A204.1 (cell line): ENCODE measurements around the gene MAPK8IP3.

Experiments
- FAIRE-seq: peaks from 2 replicates; lab custom pipeline; 2012; peaks lifted over from hg19 to GRCh38; lab: Jason Lieb, UNC

Gene MAPK8IP3

DNA sequence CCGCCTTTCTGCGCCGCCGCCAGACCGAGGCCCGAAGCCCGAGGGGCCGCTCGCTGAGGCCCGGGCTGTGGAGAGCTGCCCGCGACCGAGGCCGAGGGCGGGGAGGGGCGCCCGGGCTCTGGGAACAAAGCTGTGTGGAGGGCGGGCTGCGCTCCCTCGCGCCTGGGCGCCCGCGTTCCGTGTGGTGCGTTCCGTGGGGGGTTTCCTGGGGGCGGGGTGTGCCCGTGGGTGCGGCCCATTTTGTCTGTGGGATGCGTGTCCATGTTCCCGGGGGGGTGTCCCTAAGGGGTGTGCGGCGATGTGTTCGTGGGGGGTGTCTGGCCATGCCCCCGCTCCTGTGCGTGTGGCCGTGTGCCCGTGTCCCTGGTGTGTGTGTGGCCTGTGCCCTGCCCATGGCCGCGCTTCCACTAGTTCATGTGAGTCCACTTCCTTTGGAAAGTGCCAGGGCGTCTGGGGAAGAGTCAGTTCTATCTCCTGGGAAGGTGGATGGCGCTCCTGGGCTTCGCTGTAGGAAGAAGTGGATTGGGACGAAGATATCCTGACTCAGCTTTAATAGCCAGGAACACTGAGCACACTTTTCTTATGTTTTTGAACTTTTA lies 27.4 kb upstream of the MAPK8IP3 start:
- no peak for FAIRE-seq

DNA sequence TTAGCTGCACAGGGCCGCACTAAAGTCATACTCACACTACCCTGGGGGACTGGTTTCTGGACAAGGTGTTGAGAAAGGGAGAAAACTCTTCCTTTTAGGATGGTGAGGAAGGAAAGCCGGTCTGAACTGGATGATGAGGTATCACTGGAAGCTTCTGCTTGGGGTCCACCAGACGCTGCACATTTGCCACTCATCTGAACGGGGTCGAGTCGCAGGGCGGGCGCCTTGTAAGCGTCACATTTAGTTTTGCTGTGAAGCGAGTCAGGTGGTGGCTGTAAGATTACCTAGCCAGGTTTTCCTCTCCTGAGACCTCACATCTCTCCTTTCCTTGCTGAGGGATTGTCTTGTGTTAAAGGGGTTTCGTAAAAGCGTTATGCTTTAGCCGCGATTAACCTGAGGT lies 25.6 kb upstream of the MAPK8IP3 start:
- FAIRE-seq: no peak

DNA sequence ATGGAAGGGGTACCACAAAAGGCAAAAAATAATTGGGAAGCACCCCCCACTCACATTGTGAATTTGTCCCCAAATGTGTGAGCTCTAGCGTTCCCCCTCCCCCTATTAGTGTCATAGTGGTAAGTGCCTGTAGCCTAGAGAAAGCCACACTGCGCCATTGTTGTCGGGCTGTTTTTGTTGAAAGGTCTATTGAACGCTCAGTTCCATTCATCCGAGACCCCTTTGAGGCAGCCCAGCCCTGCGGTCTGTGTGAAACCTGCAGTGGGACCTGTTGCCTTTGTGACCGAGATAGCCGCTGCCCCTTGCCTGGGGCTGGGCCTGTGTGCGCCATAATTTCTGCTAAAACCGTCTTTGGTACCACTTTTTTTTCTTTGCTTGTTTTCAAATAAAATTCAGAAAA lies 25.0 kb upstream of the MAPK8IP3 start:
- no peak for FAIRE-seq

DNA sequence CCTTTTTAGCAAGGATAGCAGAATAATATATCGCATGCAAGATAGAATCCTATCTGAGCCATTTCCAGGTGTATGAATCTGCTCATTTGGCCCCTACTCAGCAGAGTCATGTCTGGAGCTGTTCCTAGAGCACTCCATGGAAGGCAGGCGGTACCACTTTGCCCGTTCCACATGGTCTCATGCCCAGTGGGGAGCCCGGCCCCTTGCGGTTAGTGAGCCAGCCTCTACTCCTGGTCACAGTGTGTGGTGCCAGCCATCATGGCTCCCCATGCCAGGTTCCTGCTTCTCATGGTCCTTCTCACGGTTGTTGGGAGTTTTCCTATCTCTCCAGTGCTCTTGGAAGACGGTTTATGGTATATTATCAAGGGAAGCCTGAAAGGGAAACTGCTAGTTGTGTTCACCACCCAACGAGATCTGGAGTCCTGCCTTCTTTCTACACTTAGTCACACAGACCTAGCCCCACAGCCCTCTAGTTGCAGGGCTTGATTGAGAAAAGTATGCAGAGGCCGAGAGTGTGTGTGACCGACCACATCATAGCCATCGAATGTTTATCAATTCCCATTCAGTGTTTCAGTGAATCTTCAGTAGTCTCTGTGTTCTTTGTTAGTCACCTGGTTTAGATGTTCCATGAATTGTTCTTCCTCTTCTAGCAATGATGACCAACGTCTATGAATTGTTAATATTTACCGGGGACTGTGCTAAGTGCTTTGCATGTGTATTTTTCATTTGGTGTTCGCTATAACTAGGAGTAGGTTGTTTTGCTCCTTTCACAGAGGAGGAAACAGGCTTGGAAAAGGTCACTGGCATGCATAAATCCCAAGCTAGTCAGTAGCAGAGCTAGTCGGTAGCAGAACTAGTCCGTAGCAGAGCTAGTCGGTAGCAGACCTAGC lies 18.3 kb upstream of the MAPK8IP3 start:
- no peak for FAIRE-seq

DNA sequence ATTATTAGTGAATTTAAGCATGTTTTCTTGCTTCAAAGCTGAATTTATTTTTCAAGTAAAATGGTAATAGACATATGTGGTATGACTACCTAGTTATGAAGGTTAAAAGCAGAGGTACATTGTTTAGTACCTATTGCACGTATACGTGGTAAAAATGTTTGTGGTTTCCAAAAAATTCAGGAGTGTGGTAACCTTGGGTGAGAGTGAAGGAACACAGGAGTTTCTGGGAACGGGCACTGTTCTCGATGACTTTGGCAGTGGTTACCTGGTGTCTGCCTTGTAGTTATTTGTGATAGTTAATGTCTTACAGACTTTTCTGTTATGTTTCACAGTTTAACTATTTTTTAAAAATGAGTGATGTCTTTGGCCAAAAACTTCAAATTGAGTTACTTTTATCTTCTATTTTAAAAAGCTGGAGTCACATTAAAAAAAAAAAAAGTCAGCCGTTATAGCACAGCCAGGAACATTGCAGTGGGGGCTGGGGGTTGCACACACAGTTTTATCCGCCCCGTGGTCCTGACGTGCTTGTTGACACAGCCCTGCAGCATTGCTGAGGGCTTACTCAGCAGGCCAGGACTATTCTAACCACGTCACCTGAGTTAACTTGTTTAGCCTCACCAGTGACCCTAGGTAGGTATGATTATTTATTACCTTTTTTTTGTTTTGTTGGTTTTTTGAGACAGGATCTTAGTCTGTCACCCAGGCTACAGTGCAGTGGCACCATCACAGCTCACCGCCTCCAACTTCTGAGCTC lies 17.0 kb upstream of the MAPK8IP3 start:
- FAIRE-seq: no peak

DNA sequence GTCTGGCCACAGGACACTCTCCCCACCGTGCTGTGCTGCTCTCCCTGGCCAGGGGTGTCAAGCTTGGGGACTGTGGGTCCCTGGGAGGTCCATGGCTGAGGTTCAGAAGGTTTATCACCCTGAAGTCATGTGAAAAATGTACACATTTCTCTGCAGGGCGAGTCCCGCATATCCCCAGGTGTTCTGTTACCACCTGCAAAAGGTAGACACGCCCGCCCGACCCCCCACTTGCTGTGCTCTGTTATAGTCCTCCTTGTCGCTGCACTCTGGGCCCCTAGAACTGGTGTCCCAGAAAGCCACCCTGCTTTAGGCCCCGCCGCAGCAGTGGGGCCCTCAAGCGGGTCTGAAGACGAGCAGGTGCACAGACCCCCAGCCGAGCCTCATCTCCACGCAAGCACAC lies 16.1 kb upstream of the MAPK8IP3 start:
- no peak for FAIRE-seq

DNA sequence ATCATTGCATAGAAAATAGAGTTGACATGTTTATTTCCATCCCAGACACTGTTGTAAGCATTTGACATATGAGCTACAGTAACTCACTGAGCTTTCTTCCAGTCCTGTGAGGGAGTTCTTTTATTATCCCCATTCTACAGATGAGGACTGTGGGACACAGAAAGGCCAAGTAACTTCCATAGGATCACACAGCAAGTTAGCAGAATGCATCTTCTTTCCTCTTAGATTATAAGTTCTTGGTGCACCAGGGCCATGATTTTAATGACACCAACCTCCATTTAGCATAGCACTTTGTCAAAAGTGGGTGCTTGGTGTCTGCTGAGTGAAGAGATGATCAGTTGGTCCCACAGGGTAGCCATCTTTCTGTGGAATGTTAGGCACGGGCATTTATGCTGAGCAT lies 15.2 kb upstream of the MAPK8IP3 start:
- no peak for FAIRE-seq

DNA sequence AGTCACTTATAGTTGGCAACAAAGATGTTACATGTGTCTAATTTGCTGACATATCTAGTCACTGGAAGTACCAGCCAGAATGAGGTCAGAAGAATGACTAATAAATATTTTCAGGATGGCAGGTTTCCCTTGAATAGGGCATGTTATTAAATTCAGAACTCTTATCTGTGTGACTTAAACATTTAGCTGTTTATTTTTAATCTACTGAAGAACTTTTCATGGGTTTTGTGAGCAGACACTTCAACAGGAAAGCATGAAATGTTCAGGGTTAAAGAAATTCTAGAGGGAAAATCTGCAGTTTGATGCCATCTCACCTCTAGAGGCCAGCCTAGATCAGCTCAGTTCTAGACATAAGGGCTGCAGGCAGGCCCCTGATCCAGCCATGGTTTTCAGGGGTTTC lies 14.7 kb upstream of the MAPK8IP3 start:
- no peak for FAIRE-seq

DNA sequence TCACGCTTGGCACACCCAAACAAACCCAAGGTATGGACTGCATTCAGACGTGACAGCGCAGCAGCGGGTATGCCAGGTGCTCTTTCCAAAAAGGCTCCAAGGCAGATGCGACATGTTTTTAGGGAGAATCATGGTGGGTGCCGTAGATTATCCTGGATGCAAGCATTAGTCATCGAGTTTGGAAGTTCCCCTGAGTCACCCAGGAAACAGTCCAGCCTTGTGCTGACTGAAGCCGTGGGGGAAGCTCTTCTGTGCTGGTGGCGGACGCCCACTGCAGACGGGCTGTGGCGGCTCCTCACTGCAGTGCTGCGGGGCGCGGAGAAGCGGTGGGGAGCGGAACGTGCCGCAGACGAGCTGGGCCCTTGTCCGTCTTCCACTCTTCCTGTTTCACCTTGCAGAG lies 14.0 kb upstream of the MAPK8IP3 start:
- FAIRE-seq: no peak

DNA sequence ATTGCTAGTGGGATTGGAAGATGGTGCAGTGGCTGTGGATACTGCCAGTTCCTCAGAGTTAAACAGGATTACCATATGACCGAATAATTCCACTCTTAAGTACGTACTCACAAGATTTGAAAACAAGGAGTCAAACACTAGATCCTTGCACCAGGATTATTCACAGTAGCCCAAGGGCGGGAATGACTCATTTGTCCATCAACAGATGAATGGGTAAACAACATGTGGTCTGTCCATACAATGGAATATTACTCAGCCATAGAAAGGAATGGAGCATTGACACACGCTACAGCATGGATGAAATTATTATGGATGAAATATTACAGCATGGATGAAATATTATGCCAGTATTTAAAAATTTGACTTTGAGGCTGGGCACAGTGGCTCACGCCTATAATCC lies 9.1 kb upstream of the MAPK8IP3 start:
- FAIRE-seq: no peak

DNA sequence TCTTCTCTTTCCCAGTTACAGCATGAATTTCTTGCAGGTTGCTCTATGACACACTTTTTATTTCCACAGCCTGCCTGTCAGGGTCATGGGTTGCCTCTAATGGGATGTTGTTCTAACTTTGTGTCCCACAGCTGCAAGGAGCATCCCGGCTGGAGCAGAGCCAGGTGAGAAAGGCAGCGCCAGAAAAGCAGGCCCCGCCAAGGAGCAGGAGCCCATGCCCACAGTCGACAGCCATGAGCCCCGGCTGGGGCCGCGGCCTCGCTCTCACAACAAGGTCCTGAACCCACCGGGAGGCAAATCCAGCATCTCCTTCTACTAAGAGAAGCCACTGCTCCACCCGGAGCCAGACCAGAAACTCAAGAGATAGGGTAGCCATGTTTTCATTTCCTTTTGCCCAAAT lies 7.3 kb upstream of the MAPK8IP3 start:
- FAIRE-seq: no peak

DNA sequence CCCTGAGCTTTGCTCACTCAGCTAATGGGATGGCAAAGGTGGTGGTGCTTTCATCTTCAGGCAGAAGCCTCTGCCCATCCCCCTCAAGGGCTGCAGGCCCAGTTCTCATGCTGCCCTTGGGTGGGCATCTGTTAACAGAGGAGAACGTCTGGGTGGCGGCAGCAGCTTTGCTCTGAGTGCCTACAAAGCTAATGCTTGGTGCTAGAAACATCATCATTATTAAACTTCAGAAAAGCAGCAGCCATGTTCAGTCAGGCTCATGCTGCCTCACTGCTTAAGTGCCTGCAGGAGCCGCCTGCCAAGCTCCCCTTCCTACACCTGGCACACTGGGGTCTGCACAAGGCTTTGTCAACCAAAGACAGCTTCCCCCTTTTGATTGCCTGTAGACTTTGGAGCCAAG lies 5.7 kb upstream of the MAPK8IP3 start:
- no peak for FAIRE-seq

DNA sequence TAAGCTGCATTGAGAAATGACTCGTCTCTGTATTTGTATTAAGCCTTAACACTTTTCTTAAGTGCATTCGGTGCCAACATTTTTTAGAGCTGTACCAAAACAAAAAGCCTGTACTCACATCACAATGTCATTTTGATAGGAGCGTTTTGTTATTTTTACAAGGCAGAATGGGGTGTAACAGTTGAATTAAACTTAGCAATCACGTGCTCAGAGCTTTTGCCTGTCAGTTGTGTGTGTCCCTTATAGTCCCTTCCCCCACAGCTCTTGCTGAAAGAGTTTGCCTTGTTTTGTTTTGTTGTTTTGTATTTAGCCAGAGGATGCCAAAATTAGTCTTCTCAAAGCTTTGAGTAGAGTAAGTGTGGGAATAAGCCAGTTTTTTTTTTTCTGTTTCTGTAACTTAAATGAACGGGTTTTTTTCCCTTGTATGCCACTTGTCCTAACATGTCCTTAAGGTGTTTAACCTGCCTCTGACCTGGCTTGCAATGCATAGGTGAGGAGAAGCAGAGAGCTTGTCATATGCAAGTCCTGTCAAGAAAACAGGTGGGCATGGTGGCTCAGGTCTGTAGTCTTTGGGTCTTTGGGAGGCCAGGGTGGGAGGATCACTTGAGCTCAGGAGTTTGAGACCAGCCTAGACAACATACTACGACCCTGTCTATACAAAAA lies 4.6 kb upstream of the MAPK8IP3 start:
- no peak for FAIRE-seq

DNA sequence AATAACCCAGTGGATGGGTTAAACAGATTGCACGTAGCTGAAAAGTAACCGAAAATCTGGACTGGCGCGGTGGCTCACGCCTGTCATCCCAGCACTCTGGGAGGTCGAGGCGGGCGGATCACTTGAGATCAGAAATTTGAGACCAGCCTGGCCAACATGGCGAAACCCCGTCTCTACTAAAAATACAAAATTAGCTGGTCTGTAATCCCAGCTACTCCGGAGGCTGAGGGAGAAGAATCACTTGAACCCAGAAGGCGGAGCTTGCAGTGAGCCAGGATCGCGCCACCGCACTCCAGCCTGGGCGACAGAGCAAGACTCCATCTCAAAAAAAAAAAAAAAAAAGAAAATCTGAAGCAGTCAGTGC lies 689 bp upstream of the MAPK8IP3 start:
- peak; percentile 19 for FAIRE-seq

DNA sequence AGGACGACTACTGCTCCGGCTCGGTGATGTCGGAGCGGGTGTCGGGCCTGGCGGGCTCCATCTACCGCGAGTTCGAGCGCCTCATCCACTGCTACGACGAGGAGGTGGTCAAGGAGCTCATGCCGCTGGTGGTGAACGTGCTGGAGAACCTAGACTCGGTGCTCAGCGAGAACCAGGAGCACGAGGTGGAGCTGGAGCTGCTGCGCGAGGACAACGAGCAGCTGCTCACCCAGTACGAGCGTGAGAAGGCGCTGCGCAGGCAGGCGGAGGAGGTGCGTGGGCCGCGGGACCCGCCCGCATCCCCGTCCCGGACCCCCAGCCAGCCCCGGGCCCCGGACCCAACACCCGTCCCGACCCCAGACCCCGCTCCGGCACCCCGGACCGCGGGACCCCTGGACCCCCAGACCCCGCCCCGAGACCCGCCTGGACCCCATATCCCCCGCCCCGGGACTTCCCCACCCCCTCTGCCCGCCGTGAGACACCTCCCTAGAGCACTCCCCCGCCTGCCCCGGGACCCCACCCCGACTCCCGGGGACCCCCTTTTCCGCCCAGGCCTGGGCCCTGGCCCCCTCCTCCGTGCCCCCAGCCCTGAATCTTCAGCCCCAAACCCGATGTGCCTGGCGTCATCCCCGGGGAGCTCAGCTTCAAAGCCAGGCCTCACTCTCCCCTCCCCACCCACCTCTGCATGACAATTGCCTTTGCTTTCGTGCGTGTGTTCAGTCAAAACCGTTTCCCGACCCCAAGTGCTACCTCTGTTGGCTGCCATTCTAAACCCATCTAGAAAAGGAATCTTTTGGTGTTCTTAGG lies 594 bp downstream of the MAPK8IP3 start:
- FAIRE-seq: no peak

DNA sequence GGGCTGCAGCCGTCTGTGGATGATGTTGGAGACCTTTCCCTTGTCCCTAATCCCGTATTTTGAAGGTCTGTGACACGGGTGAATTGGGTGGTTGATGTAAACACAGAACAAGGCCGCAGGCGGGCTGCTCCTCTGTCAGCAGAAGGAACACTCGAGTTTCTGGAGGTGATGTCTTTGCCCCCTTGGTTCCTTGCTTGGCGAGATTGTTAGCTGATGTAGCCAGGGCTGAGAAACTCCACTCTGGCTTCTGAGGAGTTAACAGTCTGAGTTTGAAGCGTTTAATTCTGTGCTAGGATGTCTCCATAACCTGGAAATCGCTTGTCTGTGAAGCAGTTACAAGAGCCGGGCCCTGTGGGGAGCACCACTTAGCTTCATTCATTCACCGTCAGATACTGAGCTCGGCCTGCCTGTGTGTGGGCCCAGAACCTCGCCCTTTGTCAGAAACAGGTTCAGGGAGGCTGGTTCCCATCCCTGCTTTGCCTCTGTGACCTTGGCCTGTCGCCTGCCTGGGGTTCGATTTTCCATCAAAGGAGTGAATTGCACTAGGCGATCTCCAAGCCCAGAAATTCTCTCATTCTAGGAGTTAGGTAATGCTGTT lies 1.3 kb downstream of the MAPK8IP3 start:
- no peak for FAIRE-seq

DNA sequence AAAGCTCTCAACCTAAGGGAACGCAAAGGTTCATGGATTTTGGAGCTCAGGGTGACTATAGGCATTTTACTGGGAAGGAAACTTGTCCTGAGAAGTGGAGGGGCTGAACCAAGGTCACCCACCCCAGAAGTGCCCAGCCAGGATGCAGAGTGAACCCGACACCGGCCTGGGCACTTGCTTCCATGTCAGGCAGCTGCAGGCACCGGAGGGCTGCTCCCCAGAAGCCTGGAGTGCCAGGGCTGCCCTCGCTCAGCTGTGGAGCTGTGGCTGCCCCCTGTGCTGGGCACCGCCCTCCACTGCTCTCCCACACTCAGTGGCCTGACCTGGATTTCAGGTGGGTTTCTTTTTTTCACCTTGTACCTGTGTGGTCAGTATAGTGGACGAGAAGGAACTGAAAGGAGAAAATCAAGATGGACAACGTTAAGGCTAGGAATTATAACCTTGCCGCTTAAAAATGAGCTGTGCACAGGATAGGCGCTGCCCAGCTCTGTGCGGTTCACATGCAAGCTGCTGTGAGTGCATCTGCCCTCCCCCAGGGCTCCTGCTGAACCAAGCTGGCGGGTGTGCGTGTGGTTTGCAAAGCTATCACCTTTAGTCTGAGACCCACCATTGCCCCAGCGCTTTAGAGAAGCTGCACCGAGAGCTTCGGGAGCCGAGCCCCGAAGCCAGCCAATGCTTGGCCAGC lies 2.2 kb downstream of the MAPK8IP3 start:
- FAIRE-seq: no peak

DNA sequence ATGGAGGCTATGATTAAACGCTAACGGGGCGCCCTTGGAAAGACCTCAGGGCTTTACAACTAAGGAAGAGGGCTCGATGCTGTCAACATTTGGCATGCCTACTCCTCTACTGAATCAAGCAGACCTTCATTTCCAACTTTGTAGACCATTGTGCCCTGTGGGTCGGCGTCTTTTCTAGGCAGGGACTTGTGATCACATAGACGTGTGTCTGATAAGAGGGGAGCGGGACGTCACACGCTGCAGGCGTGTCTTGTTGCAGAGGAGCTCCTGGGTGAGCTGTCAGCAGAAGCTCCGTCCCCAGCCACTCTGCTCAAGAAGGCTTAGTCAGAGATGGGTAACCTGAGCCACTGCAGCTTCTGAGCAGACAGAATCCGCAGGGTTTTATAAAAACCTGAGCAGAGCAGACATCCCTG lies 2.8 kb downstream of the MAPK8IP3 start:
- FAIRE-seq: no peak

DNA sequence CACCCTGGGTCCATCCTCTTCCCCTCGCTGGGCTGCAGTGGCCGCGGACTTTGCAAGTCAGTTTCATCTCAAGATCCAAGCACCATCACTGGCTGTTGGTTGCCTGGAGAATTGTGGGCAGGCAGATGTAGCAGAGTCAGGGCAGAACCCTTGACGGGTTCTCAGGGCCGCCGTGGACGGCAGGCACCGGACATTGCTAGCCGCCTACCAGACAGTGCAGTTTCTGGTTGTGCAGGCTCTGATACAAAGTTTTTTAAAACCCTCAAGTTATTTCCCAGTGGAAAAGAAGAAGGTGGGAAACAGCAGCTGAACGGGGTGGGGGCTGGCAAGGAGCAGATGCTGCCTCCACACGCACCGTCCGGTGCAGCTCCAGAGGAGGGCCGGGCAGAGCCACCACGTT lies 3.4 kb downstream of the MAPK8IP3 start:
- FAIRE-seq: no peak

DNA sequence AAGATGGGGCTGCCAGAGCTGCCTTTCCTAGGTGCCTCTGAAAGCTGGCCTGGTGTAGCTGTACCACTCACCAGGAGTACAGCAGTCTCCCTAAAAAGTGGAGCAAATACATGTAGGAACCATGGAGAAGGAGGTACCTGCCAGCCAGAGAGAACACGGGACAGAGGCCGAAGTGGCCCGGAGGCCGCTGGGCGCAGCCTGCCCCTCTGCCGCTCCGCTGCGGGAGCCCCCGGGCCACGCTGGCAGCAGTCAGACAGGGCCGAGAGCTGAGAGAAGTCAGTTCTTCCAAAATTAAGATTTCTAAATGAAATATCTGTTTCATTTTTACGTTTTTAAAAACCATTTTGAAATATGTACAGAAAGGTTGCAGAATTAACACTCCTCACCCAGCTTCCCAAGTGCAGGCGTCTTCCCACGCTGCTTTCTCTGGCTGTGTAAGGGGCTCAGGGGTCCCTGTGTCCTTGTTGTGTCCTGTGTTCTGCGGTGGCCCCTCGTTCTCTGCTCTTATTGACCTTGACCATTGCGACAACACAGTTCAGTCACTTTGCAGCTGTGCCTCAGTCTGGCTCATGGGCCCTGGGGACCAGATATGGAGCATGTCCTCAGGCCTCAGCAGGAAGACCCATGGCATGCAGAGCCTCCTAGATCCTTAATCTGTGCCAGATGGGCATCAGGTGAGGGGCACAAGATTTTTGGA lies 5.0 kb downstream of the MAPK8IP3 start:
- no peak for FAIRE-seq
